Hepatocyte (in vitro differentiated cells): ENCODE measurements around the gene UCHL3.

Source experiments
- EZH2 ChIP-seq: fragments of 200-600 bp; sonication (generic); IDR thresholded peaks from 2 replicates; pipeline ENCODE4 v1.6.1; 2016; ENCODE audit warnings: antibody characterized with exemption, mild to moderate bottlenecking, borderline replicate concordance
- EZH2phosphoT487 ChIP-seq: fragments of 200-600 bp; sonication (generic); IDR thresholded peaks from one replicate; pipeline ENCODE4 v1.6.1; 2018; ENCODE audit warnings: antibody characterized with exemption, mild to moderate bottlenecking, low read depth, moderate library complexity; ENCODE audit not compliant: unreplicated experiment, severe bottlenecking
- TF ChIP-seq, protein P1 (sequence below): fragments of 200-600 bp; sonication (generic); IDR thresholded peaks from 2 replicates; pipeline ENCODE4 v1.5.1; 2016; ENCODE audit warnings: antibody characterized with exemption, mild to moderate bottlenecking; ENCODE audit not compliant: poor library complexity

DNA sequence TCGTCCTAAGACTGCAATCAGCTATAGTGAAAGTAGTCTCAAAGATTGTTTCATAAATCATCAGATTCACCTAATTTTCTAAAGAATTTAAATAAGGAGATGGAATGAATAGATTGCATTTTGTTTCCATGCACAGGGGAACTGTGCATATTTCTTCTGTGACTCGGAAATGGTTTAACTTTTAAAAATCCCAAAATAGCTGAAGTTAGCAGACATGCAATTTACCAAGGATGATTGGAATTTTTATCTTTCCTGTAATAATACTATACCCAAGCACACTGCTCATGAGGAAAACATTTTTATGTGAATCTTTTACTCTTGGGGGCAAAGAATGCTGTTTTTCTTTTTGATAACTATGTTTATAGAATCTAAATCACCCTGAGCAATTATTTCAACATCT lies 71.6 kb downstream of the UCHL3 start:
- TF ChIP-seq, protein P1, sequence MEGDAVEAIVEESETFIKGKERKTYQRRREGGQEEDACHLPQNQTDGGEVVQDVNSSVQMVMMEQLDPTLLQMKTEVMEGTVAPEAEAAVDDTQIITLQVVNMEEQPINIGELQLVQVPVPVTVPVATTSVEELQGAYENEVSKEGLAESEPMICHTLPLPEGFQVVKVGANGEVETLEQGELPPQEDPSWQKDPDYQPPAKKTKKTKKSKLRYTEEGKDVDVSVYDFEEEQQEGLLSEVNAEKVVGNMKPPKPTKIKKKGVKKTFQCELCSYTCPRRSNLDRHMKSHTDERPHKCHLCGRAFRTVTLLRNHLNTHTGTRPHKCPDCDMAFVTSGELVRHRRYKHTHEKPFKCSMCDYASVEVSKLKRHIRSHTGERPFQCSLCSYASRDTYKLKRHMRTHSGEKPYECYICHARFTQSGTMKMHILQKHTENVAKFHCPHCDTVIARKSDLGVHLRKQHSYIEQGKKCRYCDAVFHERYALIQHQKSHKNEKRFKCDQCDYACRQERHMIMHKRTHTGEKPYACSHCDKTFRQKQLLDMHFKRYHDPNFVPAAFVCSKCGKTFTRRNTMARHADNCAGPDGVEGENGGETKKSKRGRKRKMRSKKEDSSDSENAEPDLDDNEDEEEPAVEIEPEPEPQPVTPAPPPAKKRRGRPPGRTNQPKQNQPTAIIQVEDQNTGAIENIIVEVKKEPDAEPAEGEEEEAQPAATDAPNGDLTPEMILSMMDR: no peak
- TF ChIP-seq EZH2phosphoT487 (no peak), EZH2 (no peak)
